T1000 (cell line): ENCODE results near the gene KLHDC8B.

Source experiments
- DNase-seq: peaks from one replicate; lab custom pipeline; 2025; ENCODE audit warnings: mixed read lengths; lab: John Stamatoyannopoulos, UW

Gene KLHDC8B

DNA sequence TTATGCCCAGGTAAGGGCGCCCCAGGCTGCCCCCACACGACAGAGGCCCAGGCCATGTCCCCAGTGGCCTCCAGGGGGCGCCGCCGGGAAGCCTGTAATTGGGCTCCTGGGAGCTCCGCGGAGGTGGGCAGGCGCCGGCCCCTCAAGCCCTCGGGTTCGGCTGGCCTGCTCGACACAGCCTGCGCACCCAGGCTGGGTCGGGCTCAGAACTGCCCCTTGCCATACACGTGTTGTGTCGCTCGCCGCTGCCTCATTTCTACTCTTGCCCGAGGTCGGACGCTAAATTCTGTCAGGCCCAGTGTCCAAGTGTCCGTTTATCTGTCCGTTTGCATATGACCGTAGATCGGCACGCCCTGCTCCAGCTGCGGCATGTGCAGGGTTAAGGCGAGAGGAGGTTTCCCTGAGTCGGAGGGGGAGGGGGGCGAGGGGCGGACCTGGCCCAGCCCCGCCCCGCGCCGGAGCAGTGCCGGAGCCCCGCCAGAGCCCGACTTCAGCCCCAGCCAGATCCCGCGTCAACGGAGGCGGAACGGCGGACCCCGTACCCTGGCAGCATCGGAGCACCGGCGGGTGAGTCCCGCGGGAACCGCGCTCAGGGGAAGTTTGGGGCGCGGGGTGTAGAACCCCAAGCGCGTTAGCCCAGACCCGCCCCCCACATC, at the start of gene KLHDC8B:
Gene KLHDC8B (plus strand): TSS at position 480 of the 656 bp plus-strand sequence. CDS start 1,172 bp downstream, outside the sequence.
- peak; percentile 83 for DNase-seq

DNA sequence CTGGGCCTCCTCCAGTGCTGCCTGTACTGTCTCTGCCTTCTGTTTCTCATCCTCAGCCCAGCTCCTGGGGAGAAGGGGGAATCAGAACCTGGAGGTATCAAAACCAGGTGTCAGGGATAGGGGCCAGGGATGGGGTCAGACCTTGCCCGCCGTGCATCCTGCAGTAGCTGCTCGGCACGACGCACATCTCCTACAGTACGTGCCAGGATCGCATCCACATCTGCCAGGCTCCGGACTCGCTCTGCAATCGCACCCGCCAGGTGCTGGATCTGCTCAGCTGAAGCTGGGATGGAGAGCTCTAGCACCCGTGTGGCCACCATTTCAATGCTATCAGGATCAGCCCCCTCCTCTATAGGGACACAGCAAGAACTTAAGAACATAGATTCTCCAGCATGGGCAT, 49.4 kb upstream of the KLHDC8B start:
- DNase-seq, result no peak

DNA sequence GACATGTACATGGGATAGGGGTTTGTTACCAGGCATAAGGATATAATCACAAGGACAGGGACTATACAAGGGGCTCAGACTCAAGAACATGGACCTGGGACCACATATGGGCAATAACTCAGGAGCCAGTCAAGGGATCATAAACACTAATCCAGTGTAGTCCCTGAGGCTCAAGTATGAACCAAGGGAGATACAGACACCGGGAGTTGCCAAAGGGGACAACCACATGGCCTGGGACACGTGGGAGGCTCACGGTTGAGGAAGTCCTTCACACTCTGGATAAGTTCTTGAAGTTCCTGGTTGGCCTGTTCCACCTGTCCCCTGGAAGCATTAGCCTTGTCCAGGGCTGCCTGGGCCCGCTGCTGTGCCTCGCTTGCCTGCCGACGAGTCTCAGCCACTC, 48.9 kb upstream of the KLHDC8B start:
- DNase-seq, result no peak

DNA sequence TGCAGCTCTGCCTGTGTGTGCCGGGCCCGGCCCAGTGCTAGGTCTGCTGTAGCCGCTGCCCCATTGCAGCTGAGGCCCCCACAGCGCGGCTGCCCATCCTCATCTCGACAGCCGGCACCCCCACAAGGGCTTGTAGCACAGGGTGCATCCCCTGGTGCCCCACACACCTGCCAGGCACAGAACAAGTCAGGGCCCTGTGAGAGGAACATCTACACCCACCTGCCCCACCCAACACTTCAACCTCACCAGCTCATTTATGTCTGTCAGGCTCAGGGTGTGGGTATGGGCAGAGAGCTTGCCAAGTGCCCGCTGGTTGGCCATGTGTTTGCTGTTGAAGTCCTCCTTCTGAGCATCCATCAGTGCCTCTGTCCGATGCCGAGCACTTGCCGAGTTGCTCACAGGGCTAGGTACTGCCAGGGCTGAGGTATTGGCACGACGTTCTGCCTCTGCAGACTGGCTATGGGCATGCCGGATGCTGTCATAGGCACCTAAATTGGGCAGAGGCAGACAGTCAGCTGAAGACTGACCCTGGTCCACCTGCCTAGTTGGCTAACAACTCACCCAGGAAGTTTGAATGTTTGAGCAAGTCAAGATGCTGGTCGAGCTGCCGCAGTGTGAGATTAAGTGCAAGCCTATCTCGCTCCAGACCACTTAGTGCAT, 48.4 kb upstream of the KLHDC8B start:
- no peak for DNase-seq

DNA sequence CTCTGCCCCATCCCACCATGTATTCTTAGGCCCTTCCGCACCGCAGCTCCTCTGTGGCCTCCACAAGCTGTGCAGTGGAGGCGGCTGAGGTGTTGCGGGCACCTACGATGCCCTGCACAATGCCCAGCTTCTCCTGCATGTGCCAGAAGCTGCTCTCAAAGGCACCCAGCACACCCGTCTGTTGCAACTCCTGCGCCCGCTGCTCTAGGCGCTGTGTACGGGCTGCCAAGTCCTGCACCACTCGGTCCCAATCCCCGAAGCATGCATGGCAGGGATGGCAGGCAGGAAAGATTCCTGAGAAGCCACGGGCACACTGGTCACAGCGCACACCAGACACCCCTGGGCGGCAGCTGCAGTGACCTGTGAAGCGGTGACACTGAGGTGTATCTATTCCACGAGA, 47.7 kb upstream of the KLHDC8B start:
- DNase-seq, result no peak

DNA sequence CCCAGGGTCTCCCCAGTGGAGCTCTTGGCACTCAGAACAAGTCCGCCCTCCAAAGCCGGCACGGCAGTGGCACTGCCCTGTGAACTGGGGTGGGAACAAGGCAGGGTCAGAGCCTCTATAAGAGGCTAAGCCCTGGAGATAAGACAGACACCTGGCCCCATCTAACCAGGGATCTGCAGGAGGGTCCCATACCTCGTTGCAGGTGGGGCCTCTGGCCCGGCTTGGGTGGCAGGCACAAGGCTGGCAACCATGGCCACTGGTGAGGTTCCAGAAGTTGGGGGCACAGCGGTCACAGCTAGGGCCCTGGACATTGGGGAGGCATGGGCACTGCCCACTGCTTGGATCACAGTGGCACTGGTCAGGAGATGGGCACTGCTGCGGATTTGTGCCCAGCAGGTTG, 47.2 kb upstream of the KLHDC8B start:
- DNase-seq, result no peak

DNA sequence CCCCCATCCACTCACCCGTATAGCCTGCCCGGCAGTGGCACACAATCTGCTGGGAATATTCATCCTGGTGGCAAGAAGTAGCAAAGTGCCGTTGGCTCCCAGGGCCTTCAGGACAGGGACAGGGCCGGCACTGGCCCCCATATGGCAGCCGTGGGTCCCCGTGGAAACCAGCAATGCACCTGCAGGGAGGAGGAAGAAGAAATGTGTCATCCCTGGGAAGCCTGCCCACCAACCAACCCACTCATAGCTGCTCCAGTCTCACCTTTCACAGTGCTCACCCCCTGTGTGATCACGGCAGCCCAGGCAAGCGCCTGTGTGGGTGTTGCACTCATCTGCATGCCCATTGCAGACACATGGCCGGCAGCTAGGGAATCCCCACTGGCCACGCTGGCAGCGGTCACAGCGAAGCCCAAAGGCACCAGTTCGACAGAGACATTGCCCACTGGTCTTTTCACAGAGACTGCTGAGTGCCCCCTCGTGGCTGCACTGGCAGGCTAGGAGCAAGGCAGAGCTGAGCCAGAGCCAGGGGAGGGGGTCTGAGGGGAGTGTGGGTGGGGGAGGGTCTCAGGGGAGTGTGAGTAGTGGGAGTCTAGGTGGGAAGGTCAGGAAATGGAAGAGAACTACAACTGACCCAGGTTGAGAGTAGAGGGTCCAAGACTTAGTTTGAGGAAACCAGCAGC, 46.3 kb upstream of the KLHDC8B start:
- no peak for DNase-seq

DNA sequence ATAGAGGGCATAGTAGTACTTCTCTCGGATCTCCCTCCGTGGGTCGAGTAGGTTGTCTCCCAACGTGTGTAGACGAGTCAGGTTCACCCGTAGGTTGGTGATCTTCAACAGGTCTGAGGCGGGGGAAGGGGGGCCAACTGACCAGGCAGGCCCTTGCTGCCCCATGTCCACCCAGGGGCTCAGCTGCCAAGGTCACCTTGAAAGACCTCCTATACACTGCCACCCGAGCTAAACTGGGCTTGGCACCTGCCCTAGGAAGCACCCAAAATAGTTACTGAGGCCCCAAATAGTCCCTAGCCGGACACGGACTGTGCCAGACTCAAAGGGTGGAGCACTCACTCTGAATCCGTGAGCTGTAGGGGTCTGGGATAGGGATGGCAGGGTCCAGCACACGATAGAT, 40.4 kb upstream of the KLHDC8B start:
- DNase-seq, result no peak

DNA sequence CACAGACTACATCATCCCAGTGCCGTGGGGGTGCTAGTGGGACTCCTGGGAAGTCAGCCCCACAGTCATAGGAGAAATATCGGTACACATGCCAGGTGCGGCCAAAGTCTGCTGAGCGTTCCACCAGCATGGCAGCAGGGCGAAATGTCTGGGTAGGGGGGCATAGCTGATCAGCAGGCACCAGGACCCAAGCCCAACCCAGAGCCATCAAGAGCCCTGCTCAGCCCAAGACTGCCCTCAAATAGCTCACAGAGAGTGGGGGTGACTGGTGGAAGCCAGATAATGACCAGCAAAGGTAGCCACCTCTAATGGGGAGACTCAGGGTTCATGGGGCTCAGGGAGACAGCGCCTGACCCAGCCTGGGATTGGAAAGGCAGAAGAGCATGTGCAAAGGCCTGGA, 39.8 kb upstream of the KLHDC8B start:
- no peak for DNase-seq

DNA sequence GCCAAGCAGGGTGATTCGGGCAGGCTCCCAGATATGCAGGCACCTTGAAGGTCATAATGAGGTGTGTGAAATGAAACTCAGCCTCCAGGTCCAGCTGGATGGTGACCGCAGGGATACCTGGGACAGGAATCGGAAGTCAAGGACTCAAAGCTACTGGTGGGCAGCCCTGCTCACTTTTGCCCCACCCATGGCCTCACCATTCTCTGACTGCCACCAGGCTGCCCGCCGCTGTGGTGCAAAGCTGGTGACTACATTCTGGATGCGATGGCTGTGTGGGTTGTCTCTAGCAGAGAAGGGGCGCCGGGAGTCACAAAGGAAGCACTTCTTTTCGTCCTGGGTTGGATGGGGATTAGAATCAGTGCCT, 39.3 kb upstream of the KLHDC8B start:
- DNase-seq, result no peak

DNA sequence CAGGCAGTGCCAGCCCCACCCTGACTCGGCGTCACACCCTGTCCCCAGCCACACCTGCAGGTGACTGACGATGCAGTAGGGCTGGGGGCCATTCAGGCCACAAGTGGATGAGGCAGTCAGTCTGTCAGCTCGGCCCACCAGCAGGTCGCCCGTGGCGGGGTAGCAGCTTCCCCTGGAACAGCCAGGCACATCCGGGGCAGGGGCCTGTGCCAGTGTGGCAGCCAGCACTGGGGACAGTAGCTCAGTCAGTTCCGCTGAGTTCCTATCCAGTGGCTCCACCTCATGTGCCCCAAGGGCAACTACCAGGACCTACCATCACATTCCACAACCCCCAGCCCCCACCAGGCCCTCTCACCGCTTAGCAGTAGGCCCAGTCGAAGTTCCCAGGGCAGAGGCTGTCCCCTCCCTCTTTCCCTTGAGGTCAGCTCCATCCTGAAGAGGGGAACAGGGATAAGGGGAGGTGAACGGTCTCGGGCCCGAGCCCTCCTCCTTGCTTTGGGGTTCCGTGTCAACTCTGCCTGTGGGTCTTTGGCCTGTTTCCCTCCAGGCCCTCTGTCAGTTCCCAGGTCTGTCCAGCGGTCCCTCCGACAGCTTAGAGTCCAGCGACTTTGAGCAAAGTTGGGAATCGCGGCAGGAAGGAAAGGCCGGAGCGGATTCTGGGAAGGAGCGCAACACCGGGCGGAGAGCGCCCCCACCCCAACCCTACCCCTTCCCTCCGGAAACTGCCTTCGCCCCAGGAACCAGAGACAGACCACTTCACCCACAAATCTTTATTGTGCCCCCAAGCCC, 38.8 kb upstream of the KLHDC8B start, which contains the start of gene LAMB2:
Gene LAMB2 (minus strand): TSS at position 614 of the 789 bp plus-strand sequence. CDS start 183 bp downstream, at position 431.
- peak; percentile 82 for DNase-seq

DNA sequence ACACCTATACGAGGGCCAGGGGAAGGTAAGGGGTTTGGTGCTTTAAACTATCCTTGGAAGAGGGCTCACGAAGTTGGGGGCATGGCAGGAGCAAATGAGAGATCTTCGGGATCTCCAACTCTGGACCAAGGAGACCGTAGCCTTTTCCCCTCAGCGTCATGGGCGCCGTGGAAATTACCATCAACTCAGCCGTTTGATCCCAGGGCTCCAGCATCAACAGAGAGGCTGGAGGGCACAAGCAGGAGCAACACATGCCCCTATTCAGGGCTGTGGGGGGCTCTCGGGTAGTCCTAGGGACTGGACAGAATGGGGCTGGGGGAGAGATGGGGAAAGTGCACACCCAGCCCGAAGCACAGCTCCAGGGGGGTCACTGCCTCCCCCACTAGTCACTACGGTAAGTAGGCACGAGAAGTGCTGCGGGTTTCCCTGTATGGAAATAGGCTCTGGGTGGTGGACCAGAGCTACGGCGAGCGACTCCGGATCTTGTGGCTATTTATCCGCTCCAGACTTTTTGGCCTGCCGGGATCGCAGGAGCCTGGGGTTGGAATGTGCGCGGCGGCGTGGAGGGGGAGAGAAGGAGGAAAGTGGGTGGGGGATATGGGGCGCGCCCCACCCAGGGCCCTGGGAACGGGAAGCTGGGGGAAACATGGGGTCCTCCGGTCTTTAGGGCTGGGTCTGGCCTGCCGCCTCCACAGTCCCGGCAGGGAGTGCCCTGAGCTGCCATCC, 38.0 kb upstream of the KLHDC8B start:
- peak; percentile 76 for DNase-seq

DNA sequence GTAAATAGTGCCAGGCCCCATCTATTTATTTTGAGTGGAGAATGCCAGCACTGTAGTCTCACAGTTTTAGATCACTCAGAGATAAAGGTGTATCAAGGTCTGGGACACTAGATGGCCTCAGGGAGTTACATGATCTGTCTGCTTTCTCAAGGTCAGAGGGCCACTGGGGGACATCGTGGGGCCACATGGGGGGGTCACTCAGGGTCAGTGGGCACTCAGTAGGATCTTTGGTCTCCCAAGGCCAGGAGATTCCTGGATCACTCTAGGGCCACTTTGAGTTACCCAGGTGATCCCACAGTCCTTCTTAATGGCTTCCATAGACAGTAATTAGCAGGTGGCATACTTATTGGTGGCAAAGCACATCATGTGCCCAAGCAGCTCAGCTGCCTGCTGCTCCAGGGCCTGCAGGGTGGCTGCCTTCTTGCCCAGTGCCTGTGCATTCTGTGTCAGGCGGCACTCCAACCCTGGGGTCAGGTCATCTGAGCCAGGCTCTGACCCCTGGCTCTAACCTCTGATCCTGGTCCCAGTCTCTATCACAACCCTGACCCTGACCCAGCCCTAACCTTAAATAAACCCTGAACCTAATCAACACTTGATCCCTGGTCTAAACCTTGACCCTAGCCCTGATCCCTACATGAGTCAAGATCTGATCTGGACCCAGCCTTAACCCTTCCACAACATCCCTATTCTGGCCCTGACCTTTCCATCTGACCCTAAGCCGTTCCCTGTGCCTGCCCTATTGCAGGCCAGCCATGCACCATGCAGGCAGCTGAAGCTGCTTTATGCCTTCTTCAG, 36.7 kb upstream of the KLHDC8B start:
- DNase-seq, result no peak

DNA sequence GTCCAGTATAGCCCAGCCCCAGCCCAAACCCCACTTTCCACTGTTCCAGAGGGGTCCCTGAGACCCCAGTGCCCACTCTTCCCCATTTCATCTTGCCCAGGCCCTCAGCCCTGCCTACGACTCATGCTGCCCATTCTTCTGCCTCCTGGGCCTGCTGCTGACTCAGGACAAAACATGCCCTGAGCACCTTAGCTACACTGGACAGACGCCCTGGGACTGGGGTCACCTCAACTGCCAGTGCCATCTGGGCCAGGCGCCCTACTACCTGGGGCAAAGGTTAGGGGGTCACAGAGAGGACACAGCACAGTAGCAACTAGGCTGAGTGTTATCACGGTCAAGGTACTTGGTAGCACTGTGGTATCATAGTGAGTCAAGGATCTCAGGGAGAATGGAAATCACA, 35.9 kb upstream of the KLHDC8B start:
- no peak for DNase-seq

DNA sequence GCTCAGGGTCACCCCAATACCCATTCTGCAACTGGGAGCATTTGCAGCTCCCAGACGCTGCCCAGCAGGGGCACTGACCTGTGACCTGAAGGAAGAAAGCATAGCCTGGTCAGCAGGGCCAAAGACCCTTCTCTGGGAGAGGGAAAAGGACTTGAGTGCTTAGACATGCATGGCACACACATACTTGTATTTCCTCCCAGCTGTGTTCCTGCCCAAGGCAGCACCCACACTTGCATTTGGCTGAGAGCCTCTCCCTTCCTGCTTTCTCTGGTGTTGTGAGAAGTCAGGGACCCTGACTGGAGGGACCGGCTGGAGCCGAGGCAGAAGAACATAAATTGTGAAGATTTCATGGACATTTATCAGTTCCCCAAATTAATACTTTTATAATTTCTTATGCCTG, 31.3 kb upstream of the KLHDC8B start:
- no peak for DNase-seq

DNA sequence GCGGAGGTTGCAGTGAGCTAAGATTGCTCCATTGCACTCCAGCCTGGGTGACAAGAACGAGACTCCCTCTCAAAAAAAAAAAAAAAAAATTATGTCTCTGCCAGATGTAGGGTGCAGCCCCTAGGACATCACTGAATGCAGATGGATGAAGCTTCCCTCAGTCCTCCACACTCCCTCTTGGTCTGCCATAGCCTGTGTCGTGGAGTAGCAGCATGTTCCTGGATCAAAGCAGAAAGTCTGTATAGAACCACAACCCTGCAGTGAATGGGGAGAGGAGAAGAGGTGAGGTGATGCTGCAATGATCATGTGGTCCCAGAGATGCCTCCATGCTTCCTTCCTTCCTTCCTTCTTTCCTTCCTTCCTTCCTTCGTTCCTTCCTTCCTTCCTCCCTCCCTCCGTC, 23.2 kb upstream of the KLHDC8B start:
- no peak for DNase-seq

DNA sequence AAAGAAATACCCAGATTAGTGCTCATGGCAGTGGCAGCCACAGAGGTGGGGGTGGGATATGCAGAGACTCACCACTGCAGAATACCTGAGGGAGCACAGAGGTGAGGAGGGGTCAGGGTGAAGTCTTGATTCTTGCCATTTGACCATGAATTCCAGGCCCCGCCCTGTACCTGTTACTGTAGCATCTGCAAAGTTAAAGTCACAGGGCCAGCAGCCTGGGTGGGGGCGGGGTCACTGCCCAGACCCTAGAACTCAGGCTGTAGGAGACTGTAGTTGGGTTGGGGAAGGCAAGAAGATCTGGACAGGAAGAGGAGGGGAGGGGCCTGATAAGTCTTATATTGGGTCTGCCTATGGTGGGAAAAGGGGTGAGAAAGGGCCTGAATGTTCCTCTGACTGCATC, 19.8 kb upstream of the KLHDC8B start:
- no peak for DNase-seq

DNA sequence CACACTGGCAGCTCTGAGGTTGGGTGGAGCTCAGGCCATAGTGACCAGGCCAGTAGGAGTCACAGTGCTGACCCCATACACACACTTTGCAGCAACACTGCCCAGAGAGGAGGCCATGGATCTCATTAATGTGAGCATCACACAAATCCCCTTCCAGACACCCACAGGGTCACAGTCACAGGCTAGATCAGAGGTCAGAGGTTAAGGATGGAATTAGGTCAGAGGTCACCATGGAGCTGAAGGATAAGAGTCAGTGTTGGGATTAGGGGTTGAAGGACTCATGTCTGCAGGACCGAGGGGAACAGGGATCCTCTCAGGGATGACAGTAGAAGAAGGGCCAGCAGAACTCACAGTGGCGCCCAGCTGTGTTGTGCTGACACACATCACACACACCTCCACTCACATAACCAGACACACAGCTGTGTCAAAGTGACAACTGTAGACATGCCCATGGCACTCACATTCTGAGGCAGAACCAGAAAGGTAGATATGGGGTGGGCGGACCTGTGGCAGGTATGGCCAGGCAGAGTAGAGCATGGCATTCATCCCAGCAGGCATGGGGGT, 18.0 kb upstream of the KLHDC8B start:
- no peak for DNase-seq

DNA sequence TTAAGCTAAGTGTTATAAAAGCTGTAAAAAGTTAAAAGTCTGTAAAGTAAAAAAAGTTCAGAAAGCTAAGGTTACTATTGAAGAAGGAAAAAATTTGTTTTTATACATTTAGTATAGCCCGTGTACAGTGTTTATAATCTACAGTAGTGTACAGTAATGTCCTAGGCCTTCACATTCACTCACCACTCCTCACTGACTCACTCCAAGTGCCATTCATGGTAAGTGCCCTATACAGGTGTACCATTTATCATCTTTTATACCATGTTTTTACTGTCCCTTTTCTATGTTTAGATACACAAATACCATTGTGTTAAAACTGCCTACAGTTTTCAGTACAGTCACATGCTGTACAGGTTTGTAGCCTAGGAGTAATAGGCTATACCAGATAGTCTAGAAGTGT, 14.1 kb upstream of the KLHDC8B start:
- no peak for DNase-seq

DNA sequence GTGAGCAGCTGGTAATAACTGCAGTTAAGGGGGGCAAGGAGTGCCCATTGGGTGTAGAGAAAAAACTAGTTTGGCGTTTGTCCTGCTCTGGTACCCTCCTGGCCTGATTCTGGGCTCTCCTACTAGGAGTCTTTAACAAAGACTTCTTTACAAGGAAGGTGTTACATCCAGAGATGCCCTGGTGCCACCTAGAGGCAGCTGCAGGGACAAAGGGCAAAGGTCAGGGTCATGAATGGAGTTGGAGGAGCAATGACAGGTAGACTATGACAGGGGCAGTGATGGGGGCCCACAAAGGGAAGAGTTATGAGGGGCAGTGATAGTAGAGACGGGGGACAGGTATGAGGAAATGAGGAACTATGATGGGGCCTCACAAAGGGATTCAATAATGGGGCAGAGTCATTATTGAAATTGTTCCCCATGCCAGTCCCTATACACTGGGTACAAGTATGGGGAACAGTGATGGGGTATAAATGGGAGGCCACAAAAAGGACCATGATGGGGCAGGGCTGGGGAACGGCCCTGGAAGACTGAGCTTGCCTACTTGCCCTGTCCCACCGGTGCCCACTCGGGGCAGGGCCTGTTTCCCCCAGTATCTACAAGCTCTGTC, 13.2 kb upstream of the KLHDC8B start:
- DNase-seq, result no peak
